Measurements from ENCODE around the gene FRMPD1. TPM values are rescaled to one million over a fixed set of nuclear protein-coding genes. Genes with fewer than 3 reads are reported as not detected.

FRMPD1 gene
- total RNA-seq, 1 experiment from 2014 or later: 0.19 TPM

DNA sequence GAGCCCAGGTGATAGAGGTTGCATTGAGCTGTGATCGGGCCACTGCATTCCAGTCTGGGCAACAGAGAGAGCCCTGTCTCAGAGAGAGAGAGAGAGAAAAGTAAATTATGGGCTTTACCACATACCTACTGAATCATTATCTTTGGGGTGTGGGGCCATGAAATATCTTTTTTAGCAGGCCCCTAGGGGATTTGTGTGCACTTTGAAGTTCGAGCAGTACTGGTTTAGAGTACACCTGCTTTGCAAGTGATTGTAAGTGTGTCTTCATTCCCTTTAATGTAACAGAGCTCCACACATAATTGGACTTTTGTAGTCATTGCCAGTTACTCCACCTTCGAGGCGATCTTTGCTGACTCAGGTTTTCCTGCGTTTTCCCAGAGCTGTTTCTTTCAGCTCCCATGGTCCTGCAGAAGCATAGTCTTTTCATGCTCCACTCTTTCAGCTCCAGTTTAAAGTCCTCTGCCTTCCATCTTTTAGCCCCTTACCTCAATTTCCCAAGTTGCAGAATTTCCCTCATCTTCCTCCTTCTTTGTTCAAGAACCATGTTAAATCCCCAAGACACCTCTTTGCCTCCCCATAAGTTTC is 24.0 kb upstream of the FRMPD1 start:
- DNase-seq (ENCODE audit: low spot score): no peak

DNA sequence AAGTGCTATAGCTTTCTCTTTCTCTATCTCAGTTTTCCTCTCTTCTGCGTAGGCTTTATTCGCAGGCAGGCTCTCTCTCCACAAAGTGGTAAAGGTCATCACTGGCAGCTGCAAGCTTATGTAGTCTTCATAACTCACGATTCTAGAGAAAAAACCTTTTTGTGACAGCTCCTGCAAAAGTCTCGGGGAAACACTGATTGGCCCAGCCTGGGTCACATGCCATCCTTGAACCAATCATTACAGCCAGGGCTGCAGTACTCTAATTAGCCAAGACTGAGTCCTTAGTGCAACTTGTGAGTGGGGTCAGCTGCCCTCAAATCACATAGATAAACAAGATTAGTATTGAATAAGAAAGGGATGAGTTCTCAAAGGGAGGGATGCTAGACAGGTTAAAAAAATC is 18.3 kb upstream of the FRMPD1 start:
- no peak for DNase-seq (ENCODE audit: low spot score)

DNA sequence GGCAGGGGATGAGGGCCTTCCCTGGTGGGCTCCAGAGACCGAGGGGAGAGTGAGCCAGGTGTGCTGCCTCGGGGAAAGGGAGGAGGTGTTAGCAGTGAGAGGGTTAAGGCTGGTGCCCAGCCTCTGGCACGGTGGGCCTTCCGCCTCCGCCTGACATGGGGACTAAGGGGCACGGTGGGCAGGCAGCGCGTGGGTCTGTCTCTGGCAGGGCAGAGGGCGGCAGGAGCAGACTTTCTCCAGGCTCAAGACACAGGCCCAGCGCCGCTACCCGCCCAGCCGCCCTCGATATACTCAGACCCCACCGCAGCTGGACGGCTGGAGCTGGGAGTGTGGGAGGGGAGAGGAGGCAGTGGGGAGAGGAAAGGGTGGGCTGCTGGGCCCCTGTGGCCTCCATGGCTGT is 14.9 kb upstream of the FRMPD1 start:
- no peak for DNase-seq (ENCODE audit: low spot score)

- DNase-seq (ENCODE audit: low spot score): no peak
Observed at GRCh38 chr9:37636511-37637448, 14.0 kb upstream of the FRMPD1 start.

DNA sequence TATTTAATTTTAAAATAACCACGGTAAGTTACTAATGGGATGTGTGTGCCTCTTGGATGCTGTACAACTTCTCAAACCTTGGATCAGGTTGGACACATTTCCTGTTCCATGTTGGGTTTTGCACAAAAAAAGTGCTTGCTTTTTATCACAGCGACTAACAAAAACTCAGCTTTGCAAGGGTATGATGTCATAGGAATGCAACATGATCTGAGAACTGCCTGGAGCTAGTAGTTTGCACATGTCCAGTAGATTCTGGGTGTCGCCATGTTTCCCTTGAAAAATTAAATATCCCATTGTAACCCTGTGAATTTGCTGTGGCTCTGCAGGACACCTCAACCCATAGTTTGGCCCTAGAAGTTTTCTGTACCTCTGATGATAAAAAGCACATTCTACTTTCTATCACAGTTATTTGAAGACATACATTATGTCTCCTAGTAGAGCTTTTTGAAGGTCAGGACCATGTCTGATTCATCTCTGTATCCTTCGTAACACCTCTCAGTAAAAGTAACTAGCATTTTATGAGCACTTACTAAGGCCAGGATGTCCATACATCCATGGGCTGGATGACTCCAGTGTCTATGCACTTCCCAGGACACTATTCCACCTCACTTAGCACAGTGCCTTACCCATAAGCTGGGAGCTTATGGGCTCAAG is 11.5 kb upstream of the FRMPD1 start:
- peak; percentile 11 for DNase-seq (ENCODE audit: low spot score)

GRCh38 chr9:37639841-37640240 is 10.9 kb upstream of the FRMPD1 start:
- no peak for DNase-seq (ENCODE audit: low spot score)

- DNase-seq (ENCODE audit: low spot score): no peak
Observed at GRCh38 chr9:37640246-37640645, 10.5 kb upstream of the FRMPD1 start.

DNA sequence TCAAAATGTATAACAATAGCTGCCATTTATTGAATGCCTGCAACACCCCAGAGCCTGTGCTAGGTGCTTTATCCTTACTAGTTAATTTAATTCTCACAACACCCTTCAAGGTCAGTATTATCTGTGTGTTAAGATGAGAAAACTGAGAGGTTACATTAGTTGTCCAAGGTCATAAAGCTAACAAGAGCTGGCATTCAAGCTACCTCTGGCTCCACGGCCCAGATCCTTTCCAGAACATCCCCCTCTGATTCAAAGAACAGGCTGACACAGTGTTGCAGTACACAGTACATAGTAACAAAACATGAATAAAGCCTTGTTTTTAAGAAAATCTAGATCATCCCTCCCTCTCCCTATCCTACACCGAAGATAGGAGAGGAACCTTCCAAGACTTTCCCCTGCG is 9.4 kb upstream of the FRMPD1 start:
- no peak for DNase-seq (ENCODE audit: low spot score)

GRCh38 chr9:37643214-37643613 is 7.5 kb upstream of the FRMPD1 start:
- no peak for DNase-seq (ENCODE audit: low spot score)

GRCh38 chr9:37645903-37646506 is 4.7 kb upstream of the FRMPD1 start:
- DNase-seq (ENCODE audit: low spot score): no peak

DNA sequence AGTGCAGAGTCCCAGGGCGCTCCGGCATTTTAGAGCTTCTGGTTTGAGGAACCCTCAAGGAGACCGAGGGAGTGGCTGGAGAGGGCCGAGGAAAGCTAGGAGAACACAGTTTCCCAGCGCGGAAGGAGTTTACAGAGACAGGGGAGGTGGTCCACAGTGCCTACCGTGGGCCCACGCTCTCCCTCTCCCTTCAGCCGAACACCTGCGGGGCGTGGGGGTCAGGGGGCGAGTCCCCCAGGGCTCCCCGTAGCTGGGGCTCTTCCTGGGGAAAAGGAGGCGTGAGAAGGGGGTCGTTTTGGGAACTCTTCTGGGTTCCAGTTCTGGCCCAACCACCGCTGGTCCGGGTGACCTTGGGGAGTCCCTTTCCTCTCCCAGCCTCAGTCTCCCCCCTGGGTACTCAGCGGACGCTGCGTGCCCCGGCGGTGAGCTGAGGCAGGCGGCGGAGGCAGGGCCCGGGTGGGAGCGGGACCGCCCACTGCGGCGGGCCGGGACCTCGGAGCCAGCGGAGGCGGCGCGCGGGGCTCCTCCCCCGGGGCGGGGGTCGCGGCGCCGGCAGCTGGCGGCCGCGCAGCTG is 368 bp upstream of the FRMPD1 start:
- no peak for DNase-seq (ENCODE audit: low spot score)

- no peak for DNase-seq (ENCODE audit: low spot score)
Observed at GRCh38 chr9:37652261-37652660, 1.5 kb downstream of the FRMPD1 start.

GRCh38 chr9:37653385-37653784 is 2.6 kb downstream of the FRMPD1 start:
- no peak for DNase-seq (ENCODE audit: low spot score)

- DNase-seq (ENCODE audit: low spot score): no peak
Observed at GRCh38 chr9:37656936-37657335, 6.2 kb downstream of the FRMPD1 start.

GRCh38 chr9:37660691-37661090 is 9.9 kb downstream of the FRMPD1 start:
- DNase-seq (ENCODE audit: low spot score): no peak

DNA sequence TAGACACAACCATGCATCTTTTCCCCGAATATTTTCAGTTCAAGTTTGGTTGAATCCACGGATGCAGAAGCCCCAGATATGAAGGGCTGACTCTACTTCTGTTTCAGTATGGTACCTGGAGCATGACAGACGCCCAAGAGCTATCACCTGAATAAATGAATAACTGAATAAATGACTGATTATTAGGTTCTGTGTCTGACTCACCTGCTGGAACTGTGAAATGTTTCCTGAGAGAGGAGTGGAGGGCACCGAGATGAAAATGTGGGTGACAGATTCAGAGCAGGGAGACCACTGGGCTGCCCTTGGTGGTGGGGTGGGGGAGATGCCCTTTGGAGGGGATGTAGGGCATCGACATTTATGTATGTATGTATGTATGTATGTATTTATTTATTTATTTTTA is 13.2 kb downstream of the FRMPD1 start:
- no peak for DNase-seq (ENCODE audit: low spot score)

DNA sequence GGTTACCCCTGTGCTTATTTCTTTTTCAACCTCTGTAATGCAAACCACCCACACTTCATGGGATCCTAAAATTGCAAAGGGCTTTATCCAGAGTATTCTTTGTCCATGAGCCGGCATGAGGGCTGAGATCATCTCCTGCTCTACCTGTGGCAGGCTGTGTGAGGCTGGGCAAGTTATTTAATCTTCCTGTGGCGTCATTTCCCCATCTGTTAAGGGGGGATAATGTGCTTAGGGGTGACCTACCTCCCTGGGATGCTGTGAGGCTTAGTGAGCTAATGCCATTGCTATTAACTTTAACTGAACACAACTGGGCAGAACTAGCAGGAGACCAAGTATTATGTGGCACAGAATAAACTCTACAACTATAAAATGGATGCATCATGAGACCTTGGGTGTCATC is 17.0 kb downstream of the FRMPD1 start:
- no peak for DNase-seq (ENCODE audit: low spot score)

DNA sequence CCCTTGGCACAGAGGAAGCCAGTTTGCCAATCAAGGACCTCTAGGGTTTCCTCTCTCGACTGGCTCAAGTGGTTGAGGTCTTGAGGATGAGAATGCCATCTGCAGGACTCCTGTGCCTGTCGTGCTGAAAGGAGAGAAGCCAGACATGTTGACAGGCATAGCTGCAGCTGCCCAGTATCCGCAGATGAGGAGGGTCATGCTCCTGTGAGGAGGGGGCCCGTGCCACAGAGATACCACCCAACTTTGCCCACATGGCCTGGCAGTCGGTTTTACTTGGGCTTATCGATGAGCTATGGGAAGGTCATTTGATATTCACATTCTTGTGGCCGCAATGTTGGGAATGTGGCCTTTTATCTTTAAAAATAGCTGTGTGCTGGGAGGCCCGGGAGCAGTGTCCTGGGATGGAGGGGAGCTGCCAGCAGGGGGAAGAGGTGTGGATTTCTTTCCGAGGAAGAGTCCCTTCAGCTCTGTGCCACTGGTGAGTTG is 17.4 kb downstream of the FRMPD1 start:
- no peak for DNase-seq (ENCODE audit: low spot score)

DNA sequence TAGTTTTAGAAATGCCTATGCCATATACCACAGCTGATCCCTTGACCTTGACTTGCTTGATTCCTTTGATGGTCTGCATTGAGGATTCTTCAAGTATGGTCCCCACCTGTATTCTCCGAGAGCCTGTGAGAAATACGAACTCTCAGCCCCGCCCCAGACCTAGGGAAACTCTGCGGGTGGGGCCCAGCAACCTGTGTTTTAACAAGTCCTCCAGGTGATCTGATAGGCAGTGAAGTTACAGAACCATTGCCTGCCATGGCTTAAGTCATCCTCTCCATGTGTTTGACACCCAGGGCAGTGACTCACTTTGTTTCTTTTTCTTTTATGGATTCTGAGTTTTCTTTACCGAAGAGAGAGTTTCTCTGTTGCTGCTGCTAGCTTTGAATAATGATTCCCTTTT is 18.5 kb downstream of the FRMPD1 start:
- no peak for DNase-seq (ENCODE audit: low spot score)

DNA sequence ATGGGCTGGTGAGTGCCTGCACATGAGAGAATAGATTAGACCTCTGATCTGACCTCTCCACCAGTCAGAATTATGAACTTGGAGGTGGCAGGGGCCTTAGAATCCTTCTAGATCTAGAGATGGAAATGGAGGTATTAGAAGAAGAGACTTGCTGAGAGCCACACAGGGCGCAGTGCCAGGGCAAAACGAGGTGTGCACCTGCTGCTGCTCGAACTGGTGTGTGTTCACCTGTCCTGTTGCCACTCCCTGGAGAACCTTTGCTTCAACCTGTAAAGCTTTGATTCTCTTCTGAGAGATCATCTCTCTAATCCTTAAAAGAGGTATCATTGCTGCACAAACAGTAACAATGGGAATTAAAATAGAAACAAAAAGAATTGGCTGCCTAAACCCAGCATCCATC is 24.9 kb downstream of the FRMPD1 start:
- no peak for DNase-seq (ENCODE audit: low spot score)

DNA sequence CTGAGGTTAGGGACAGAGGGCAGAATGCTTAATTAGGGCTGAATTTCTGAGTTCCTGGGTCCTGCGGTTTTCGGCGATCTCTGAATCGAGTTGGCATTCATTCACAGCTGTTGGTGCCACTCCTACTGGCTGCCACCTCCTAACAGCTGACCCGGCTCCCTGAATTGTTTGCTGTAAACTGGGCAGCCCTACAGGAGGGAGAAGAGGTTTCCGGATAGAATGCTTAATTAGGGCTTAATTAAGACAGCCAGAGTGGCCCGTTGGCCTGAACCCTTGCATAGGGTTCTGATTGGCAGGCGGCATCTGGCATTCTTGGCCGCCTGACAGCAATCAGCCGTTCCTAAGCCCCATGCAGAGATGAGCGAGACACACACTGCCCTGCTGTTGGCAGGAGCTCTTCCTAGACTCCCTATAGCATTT is 25.7 kb downstream of the FRMPD1 start:
- DNase-seq (ENCODE audit: low spot score): peak; percentile 73

GRCh38 chr9:37677435-37677834 is 26.7 kb downstream of the FRMPD1 start:
- DNase-seq (ENCODE audit: low spot score): no peak

Data from A172 (cell line).